Fibroblast of lung (primary cell): ENCODE data around the gene OR6K6. TPM values are rescaled to one million over a fixed set of nuclear protein-coding genes. Genes with fewer than 3 reads are reported as not detected.

ENCODE experiments used
- DNase-seq, 2 donors: peaks; one replicate each; pipeline versions ENCODE4 v3.0.0 to v3.0.0-alpha.2; 2010; ENCODE audit warnings: low read depth in 2 of 2
- H2AFZ ChIP-seq: 2 replicates; pipeline ENCODE4 v1.5.1; 2012; ENCODE audit warnings: low read length, control low read depth, inconsistent platforms
- H3K27ac ChIP-seq: 2 replicates; pipeline ENCODE4 v1.5.1; 2011; ENCODE audit warnings: low read length, control low read depth; ENCODE audit not compliant: insufficient read depth
- H3K27me3 ChIP-seq: 2 replicates; pipeline ENCODE4 v1.5.1; 2011; ENCODE audit warnings: mild to moderate bottlenecking, low read length; ENCODE audit not compliant: control insufficient read depth, insufficient read depth
- H3K36me3 ChIP-seq: 2 replicates; pipeline ENCODE4 v1.5.1; 2011; ENCODE audit warnings: low read length; ENCODE audit not compliant: control insufficient read depth, insufficient read depth
- H3K4me1 ChIP-seq: 2 replicates; pipeline ENCODE4 v1.5.1; 2011; ENCODE audit warnings: low read length; ENCODE audit not compliant: control insufficient read depth, insufficient read depth; ENCODE audit errors: extremely low read depth
- H3K4me2 ChIP-seq: 2 replicates; pipeline ENCODE4 v1.5.1; 2011; ENCODE audit warnings: low read length, control low read depth; ENCODE audit not compliant: insufficient read depth; ENCODE audit errors: extremely low read depth
- H3K4me3 ChIP-seq, 4 experiments: fragments of 200-600 bp in 1 of 4; sonication (generic) in 1 of 4; replicated peaks in 1 of 4; 2 replicates each; pipeline ENCODE4 v1.5.1; 2011 to 2016; ENCODE audit warnings: low read length in 4 of 4, low read depth in 3 of 4, mild to moderate bottlenecking in 3 of 4, control low read depth in 2 of 4, inconsistent platforms in 1 of 4, mixed read lengths in 1 of 4; ENCODE audit not compliant: insufficient read depth in 1 of 4; ENCODE audit errors: control extremely low read depth in 1 of 4
- H3K79me2 ChIP-seq: 2 replicates; pipeline ENCODE4 v1.5.1; 2012; ENCODE audit warnings: mild to moderate bottlenecking, low read length, inconsistent platforms; ENCODE audit not compliant: control insufficient read depth, insufficient read depth
- H3K9ac ChIP-seq: 2 replicates; pipeline ENCODE4 v1.5.1; 2011; ENCODE audit warnings: mild to moderate bottlenecking, low read length, control low read depth; ENCODE audit not compliant: insufficient read depth
- H3K9me3 ChIP-seq: 2 replicates; pipeline ENCODE4 v1.5.1; 2012; ENCODE audit warnings: low read depth, low read length; ENCODE audit not compliant: control insufficient read depth, insufficient read depth
- H4K20me1 ChIP-seq: 2 replicates; pipeline ENCODE4 v1.5.1; 2011; ENCODE audit warnings: low read length; ENCODE audit not compliant: control insufficient read depth, insufficient read depth; ENCODE audit errors: extremely low read depth
- EZH2 ChIP-seq: IDR thresholded peaks from 2 replicates; pipeline ENCODE4 v1.5.1; 2012; ENCODE audit warnings: low read length, control low read depth, mild to moderate bottlenecking; ENCODE audit errors: missing control alignments
- polyA plus RNA-seq, 2 donors: library from polyadenylated mRNA; depleted of rRNA in 1 of 2; stranded (reverse) in 1 of 2; unstranded in 1 of 2; fragments of >200 nt; gene quantifications; 2 replicates each; pipeline ENCODE4 v1.2.1, GENCODE V29; 2011 to 2012; ENCODE audit warnings: missing spikeins in 1 of 2
- total RNA-seq: library from RNA; depleted of rRNA; stranded (reverse); fragments of >200 nt; gene quantifications from 2 replicates; pipeline ENCODE4 v1.2.1, GENCODE V29; 2014
- TF ChIP-seq, protein P1 (sequence below), 2 donors: IDR thresholded peaks in 1 of 2; conservative IDR thresholded peaks in 1 of 2; 1 replicate in 1 of 2; 2 replicates in 1 of 2; pipeline ENCODE4 v1.5.1; 2011 to 2012; ENCODE audit warnings: low read length in 2 of 2, control low read depth in 1 of 2, inconsistent platforms in 1 of 2, low read depth in 1 of 2, mild to moderate bottlenecking in 1 of 2

Gene OR6K6
- total and polyA plus RNA-seq, 2 donors (not counting 1 experiment from before 2014, with no cell fraction given): not detected

DNA sequence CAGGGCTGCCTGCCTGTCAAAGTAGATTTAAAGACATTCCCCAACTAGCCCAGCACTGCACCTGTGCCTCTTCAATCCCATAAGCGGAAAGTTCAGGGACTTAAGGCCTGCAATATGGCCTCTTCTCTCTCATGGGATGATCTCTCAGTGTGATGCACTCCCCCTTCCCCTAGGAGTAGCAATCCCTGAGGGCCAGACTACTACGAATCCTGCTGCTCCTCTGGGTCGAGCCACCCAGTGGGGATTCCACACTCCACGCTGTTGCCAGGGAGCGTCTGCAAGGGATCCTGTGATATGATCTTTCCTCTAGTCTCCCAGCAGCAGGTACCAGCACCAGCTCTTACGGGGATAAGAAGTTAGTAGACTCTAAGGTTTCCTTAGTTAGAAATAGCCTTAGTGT, 39.7 kb downstream of the OR6K6 start:
- H3K36me3 ChIP-seq: no peaks in the 10 kb centered on the region
- no peak for DNase-seq
- no peak overlapping the region for H3K4me2 ChIP-seq
- H3K4me3 ChIP-seq: no peak overlapping the region
- H3K9ac ChIP-seq: no peak overlapping the region
- H4K20me1 ChIP-seq: no peaks in the 10 kb centered on the region
- no peak overlapping the region for H3K27ac ChIP-seq
- no peaks in the 10 kb centered on the region for H3K27me3 ChIP-seq
- no peaks in the 10 kb centered on the region for H3K79me2 ChIP-seq
- no peak overlapping the region for H2AFZ ChIP-seq
- TF ChIP-seq, protein P1, sequence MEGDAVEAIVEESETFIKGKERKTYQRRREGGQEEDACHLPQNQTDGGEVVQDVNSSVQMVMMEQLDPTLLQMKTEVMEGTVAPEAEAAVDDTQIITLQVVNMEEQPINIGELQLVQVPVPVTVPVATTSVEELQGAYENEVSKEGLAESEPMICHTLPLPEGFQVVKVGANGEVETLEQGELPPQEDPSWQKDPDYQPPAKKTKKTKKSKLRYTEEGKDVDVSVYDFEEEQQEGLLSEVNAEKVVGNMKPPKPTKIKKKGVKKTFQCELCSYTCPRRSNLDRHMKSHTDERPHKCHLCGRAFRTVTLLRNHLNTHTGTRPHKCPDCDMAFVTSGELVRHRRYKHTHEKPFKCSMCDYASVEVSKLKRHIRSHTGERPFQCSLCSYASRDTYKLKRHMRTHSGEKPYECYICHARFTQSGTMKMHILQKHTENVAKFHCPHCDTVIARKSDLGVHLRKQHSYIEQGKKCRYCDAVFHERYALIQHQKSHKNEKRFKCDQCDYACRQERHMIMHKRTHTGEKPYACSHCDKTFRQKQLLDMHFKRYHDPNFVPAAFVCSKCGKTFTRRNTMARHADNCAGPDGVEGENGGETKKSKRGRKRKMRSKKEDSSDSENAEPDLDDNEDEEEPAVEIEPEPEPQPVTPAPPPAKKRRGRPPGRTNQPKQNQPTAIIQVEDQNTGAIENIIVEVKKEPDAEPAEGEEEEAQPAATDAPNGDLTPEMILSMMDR (conservative IDR thresholded peaks at IDR 0.05 in 1 of 2, IDR thresholded peaks at IDR 0.05 in 1 of 2; ENCODE audit: low read depth in 1 of 2, low read length in 2 of 2): no peak
- no peak for TF ChIP-seq EZH2
- no peaks in the 10 kb centered on the region for H3K9me3 ChIP-seq
- no peaks in the 10 kb centered on the region for H3K4me1 ChIP-seq

DNA sequence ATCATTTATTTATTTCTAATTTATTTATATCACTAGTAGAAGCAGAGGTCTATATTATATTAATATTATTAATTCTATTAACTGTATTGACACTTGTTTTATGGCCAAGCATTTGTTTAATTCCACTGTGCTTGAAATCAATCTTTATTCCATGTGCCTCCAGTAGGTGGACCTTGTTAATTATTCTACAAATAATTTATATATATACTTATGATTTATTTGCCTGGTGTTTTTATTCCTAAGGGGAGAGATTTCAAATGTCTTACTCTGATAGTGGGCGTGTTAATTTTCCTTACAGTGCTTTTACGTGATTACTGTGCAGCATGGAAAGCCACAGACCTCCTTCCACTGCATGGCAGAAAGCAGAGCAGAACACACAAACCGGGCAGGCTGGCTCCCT, 44.0 kb downstream of the OR6K6 start:
- no peak overlapping the region for H3K27ac ChIP-seq

DNA sequence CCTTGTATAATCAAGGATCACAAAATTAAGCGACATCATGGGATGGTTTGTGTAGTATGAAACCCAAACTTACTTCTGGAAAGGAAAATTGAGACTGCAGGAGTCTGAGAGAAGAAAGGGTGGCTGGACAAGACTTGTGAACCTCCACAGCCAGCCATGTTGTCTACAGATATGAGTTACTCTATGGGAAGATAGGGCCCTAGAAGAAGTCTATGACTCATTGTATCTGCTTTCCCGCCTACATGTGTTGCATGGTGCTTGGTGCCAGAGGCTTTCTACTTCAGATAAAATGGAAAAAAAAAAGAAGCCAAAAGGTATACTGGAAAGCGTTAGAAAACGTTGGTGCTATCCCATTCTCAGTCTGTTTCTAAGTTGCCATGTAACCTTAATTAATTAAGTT, 45.2 kb downstream of the OR6K6 start:
- Histone ChIP-seq H3K27me3 (no peaks in the 10 kb centered on the region), H3K9me3 (no peaks in the 10 kb centered on the region), H3K36me3 (no peaks in the 10 kb centered on the region), H3K4me1 (no peaks in the 10 kb centered on the region), H3K9ac (no peak overlapping the region), H3K4me3 (no peak overlapping the region), H4K20me1 (no peaks in the 10 kb centered on the region), H3K4me2 (no peak overlapping the region), H3K79me2 (no peaks in the 10 kb centered on the region), H2AFZ (no peak overlapping the region), H3K27ac (no peak overlapping the region)
- TF ChIP-seq, protein P1 (conservative IDR thresholded peaks at IDR 0.05 in 1 of 2, IDR thresholded peaks at IDR 0.05 in 1 of 2; ENCODE audit: low read depth in 1 of 2, low read length in 2 of 2): no peak
- no peak for TF ChIP-seq EZH2
- no peak for DNase-seq

More for the DNA sequence above, 44.0 kb downstream of the OR6K6 start:
- TF ChIP-seq EZH2: no peak
- TF ChIP-seq, protein P1 (conservative IDR thresholded peaks at IDR 0.05 in 1 of 2, IDR thresholded peaks at IDR 0.05 in 1 of 2; ENCODE audit: low read depth in 1 of 2, low read length in 2 of 2): no peak
- no peak for DNase-seq
- H3K36me3 ChIP-seq: no peaks in the 10 kb centered on the region
- H2AFZ ChIP-seq: no peak overlapping the region
- no peaks in the 10 kb centered on the region for H3K9me3 ChIP-seq
- no peaks in the 10 kb centered on the region for H3K79me2 ChIP-seq
- no peak overlapping the region for H3K4me2 ChIP-seq
- no peaks in the 10 kb centered on the region for H4K20me1 ChIP-seq
- no peak overlapping the region for H3K4me3 ChIP-seq
- H3K4me1 ChIP-seq: no peaks in the 10 kb centered on the region
- no peaks in the 10 kb centered on the region for H3K27me3 ChIP-seq
- no peak overlapping the region for H3K9ac ChIP-seq
